ENCODE measurements around the gene DNAH3. TPM values are rescaled to one million over a fixed set of nuclear protein-coding genes. Genes with fewer than 3 reads are reported as not detected.

DNAH3 gene
- total RNA-seq, 6 experiments from 2014 or later: not detected

GRCh38 chr16:21134053-21134452, 16.6 kb downstream of the DNAH3 start:
- DNase-seq (no peak), ATAC-seq (no peak)
- TF ChIP-seq POLR2A (IDR thresholded peaks at IDR 0.05) (no peak), CTCF (IDR thresholded peaks at IDR 0.05) (no peak)
- 65% methylated on average over 6 of the region's 8 CpGs for WGBS (ENCODE audit: insufficient coverage, low coverage, low lambda C conversion rate, missing lambda C conversion rate)
- Histone ChIP-seq H3K9me3 (no peaks in the 10 kb centered on the region), H3K36me3 (no peaks in the 10 kb centered on the region), H3K27me3 (no peaks in the 10 kb centered on the region), H3K4me3 (no peak overlapping the region), H3K27ac (no peak overlapping the region), H3K4me1 (no peaks in the 10 kb centered on the region)
- intact Hi-C loops (cut with DNase I): no loop called here

GRCh38 chr16:21130811-21131210, 19.8 kb downstream of the DNAH3 start:
- ATAC-seq (no peak), DNase-seq (no peak)
- Histone ChIP-seq H3K27me3 (no peaks in the 10 kb centered on the region), H3K27ac (no peak overlapping the region), H3K9me3 (no peaks in the 10 kb centered on the region), H3K4me3 (no peak overlapping the region), H3K36me3 (no peaks in the 10 kb centered on the region), H3K4me1 (no peaks in the 10 kb centered on the region)
- WGBS (ENCODE audit: insufficient coverage, low coverage, low lambda C conversion rate, missing lambda C conversion rate): 81% methylated on average over 3 of the region's 3 CpGs
- TF ChIP-seq POLR2A (IDR thresholded peaks at IDR 0.05) (no peak), CTCF (IDR thresholded peaks at IDR 0.05) (no peak)
- intact Hi-C loops (cut with DNase I): no loop called here

- TF ChIP-seq CTCF (IDR thresholded peaks at IDR 0.05): no peak
- no peak for TF ChIP-seq POLR2A (IDR thresholded peaks at IDR 0.05)
- intact Hi-C loops (cut with DNase I): no loop called here
- no peak for ATAC-seq
- no peaks in the 10 kb centered on the region for H3K9me3 ChIP-seq
- H3K4me1 ChIP-seq: no peaks in the 10 kb centered on the region
- 73% methylated on average over 5 of the region's 6 CpGs for WGBS (ENCODE audit: insufficient coverage, low coverage, low lambda C conversion rate, missing lambda C conversion rate)
- H3K27ac ChIP-seq: no peak overlapping the region
- H3K27me3 ChIP-seq: no peaks in the 10 kb centered on the region
- no peaks in the 10 kb centered on the region for H3K36me3 ChIP-seq
- H3K4me3 ChIP-seq: no peak overlapping the region
- DNase-seq: no peak
These were observed 21.7 kb downstream of the DNAH3 start for GRCh38 chr16:21128991-21129390.

GRCh38 chr16:21126518-21126917, 24.1 kb downstream of the DNAH3 start:
- 81% methylated on average over 4 of the region's 7 CpGs for WGBS (ENCODE audit: insufficient coverage, low coverage, low lambda C conversion rate, missing lambda C conversion rate)
- no peaks in the 10 kb centered on the region for H3K36me3 ChIP-seq
- H3K4me3 ChIP-seq: no peak overlapping the region
- TF ChIP-seq POLR2A (IDR thresholded peaks at IDR 0.05): no peak
- no peak for TF ChIP-seq CTCF (IDR thresholded peaks at IDR 0.05)
- no peak for DNase-seq
- no peak for ATAC-seq
- intact Hi-C loops (cut with DNase I): no loop called here
- no peak overlapping the region for H3K27ac ChIP-seq
- no peaks in the 10 kb centered on the region for H3K9me3 ChIP-seq
- no peaks in the 10 kb centered on the region for H3K27me3 ChIP-seq
- no peaks in the 10 kb centered on the region for H3K4me1 ChIP-seq

GRCh38 chr16:21125191-21125590, 25.5 kb downstream of the DNAH3 start:
- intact Hi-C loops (cut with DNase I): no loop called here
- H3K36me3 ChIP-seq: no peaks in the 10 kb centered on the region
- H3K27me3 ChIP-seq: no peaks in the 10 kb centered on the region
- TF ChIP-seq POLR2A (IDR thresholded peaks at IDR 0.05) (no peak), CTCF (IDR thresholded peaks at IDR 0.05) (no peak)
- no peak overlapping the region for H3K27ac ChIP-seq
- no peak overlapping the region for H3K4me3 ChIP-seq
- 83% methylated on average over 5 of the region's 7 CpGs for WGBS (ENCODE audit: insufficient coverage, low coverage, low lambda C conversion rate, missing lambda C conversion rate)
- no peaks in the 10 kb centered on the region for H3K4me1 ChIP-seq
- no peaks in the 10 kb centered on the region for H3K9me3 ChIP-seq
- no peak for ATAC-seq
- DNase-seq: no peak
